ENCODE data around the gene TBC1D1.

Gene TBC1D1

DNA sequence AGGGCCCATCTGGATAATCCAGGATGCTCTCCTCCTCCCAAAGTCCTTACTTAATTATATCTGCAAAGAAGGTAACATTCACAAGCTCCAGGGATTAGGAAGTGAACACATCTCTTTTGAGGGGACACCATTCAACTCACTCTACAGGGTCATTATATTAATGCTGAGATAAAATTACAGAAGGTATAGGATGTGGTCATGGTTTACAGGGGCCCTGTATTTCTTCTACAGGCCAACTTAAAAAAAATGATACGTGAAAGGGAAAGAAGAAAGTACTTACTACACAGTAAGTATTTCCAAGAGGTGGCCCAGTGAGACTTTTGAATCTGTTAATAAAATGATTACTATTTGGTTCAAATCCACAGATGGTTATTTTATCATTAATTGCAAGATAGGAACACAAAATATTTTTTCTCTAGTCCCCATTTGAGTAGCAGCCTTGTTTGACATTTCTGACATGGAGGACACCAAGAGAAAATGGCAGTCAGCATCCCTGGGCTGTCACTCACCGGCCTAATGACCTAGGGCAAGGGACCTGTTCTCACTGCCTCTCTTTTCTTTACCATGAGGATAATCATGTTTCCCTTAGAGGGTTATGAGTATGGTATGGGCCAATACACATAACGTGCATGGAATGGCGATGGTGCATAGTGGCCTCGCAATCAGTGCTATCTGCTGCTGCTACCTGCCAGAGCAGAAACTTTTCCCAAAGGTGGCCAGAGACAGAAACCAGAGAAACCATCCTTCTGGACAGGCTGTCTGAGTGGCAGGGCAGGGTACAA, 209.8 kb downstream of the TBC1D1 start:
- no peak for DNase-seq (ENCODE audit: low read depth in 2 of 2)

DNA sequence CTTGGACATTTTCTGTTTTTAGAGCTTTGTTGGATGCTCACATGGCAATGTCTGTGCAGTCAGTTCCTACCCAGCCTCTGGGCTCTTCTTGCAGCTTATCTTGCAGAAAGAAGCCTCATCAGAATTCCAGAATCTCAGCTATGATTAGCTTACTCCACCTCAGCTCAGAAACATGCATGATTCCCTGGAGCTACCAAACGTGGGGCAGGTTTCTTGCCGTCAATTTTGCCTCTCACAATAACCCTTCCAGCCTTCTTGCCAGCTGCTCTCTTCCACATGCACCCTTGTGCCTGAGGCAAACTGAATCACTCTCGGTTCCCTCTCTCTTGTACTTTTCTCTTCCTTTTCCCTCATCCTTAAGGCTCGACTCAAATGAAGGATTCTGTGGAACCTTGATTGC, 210.7 kb downstream of the TBC1D1 start:
- DNase-seq (ENCODE audit: low read depth in 2 of 2): no peak

DNA sequence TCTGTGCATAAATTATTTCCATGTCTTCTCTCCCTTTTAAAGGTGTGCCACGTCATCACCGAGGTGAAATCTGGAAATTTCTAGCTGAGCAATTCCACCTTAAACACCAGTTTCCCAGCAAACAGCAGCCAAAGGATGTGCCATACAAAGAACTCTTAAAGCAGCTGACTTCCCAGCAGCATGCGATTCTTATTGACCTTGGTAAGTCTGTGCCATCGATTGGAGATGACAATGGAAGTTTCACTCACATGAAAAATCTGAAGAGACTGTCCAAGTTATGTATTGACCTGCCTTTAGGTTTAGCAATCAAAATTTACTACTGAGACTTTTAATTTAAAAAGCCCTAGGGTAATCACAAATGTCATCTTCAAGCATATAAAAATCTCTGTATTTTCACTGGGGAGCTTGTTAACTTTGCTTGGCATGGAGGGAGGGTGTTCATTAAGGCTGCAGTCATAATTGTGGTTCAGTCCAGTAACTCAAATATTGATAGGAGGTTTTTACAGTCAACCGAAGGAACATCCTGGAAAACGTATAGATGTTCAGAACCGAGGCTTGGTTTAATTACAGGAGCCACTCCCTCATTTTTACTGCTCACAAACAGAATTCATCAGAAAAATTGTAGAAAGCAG, 212.2 kb downstream of the TBC1D1 start:
- DNase-seq (ENCODE audit: low read depth in 2 of 2): no peak

DNA sequence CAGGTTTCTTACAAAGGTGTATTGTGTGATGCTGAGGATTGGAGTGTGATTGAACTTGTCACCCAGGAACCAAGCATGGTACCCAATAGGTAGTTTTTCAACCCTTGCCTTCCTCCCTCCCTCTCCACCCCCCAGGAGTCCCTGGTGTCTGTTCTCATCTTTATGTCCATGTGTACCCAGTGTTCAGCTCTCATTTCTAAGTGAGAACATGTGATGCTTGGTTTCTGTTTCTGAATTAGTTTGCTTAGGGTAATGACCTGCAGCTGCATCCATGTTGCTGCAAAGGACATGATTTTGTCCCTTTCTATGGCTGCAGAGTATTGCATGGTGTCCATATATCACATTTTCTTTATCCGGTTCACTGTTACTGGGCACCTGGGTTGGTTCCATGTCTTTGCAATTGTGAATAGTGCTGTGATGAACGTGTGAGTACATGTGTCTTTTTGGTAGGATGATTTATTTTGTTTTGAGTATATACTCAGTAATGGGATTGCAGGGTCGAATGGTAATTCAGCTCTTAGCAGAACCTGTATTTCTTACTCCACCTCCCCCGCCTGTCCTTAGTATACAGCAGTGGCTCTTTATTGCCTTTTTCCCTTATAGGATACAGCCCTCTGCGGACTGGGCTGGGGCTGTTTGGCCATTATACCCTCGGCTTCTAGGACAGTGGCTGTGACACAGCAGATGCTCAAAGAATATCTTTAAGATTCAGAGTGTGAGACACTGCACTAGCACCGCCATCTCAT, 214.8 kb downstream of the TBC1D1 start:
- DNase-seq (ENCODE audit: low read depth in 2 of 2): no peak

DNA sequence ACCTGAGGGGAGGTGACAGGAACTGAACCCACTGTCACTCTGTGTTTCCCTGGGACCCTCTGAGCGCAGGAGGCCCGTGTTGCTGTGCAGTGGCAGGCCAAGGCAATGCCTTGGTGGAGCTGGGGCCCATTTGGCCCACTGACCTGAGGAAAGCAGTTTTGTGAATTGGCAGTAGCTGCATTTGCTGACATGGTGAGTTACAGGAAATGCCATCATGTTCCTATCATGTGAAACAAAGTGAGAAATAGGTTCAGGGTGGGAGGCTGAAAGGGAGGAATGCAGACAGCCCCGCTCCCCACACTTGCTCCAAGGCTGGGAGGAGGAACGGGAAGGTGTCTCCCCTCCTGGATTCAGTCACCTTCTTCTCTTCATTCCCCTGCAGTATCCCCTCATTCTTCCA, 215.4 kb downstream of the TBC1D1 start:
- no peak for DNase-seq (ENCODE audit: low read depth in 2 of 2)

DNA sequence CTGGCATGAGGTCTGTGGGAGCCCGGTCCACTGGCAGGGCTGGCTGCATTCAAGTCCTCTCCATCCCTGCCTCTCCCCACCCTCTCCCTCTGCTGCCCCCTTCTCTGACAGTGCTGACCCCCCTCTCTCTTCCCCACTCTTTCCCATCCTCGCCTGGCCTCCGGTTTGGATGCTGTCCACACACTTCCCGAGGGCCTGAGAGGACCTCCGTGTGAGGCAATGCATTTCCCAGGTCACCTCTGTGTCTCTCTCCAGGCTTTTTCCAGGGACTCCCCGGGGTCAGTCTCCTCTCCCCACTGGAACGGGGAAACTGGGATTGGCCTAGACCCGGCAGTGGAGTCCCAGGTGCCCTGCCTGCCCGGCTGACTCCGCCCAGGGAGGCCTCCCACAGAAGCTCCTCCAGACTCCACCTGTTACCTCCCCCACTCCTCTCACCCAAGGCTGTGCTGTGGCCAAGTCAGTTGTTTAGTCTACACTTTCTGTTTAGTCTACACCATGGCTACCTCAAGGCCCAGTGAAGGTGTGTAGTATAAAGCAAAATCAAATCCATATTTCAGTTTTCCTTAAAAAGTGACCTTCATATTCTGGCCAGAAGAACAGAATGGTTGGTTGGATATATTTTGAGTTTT, 216.1 kb downstream of the TBC1D1 start:
- no peak for DNase-seq (ENCODE audit: low read depth in 2 of 2)

DNA sequence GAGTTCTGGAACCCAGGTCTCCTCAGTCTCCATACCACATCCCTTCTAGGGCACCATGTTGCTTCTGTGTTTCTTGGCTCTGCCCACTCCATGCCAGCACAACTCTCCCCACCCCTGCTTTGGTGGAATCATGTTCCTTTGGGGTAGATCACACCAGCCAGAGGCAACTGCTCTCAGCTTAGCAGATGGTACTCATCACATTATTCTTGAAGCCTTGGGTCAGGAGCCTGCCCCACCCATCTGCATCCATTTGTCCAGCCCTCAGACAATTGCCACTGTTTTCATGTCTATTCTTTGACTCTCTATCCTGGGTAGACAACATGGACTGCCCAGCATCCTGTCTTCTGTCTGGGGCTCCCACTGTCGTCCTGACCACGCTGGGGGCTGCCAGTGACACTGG, 216.9 kb downstream of the TBC1D1 start:
- DNase-seq (ENCODE audit: low read depth in 2 of 2): no peak

DNA sequence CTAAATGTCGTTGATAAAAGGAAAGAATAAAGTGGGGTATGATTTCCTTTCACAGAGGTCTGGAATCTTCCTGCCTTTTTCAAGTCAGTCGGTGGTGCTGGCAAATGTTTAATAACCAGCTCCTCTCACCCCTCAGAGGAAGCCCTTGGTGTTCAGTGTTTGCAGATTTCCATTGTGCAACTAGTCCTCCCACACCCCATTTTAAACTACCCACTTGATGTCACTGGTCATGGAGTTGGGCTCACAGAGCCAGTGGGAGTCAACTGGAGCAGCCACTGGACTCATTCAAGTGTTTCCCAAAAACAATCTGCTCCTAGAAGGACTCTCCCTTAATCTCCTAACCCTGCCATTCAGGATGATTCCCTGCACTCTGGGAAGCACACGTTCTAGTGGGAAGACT, 218.5 kb downstream of the TBC1D1 start:
- DNase-seq (ENCODE audit: low read depth in 2 of 2): no peak

DNA sequence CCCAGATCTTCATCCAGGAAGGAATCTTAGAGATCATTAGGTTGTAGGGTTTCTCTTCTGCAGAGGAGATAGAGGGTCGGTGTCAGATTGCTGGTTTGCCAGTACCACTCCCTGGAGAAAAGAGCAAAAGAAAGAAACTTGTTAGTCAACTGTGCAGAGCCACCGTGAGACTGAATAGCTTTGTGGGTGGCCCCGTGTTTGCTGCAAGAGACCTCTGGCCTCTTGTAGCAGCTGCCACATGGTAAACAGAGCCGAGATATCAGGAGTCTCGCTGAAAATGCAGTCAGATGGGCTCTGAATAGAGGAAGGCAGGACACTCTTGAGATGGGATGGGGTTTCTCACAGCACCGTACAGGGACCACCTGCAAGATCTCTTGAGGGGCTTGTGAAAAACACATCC, 219.0 kb downstream of the TBC1D1 start:
- no peak for DNase-seq (ENCODE audit: low read depth in 2 of 2)

DNA sequence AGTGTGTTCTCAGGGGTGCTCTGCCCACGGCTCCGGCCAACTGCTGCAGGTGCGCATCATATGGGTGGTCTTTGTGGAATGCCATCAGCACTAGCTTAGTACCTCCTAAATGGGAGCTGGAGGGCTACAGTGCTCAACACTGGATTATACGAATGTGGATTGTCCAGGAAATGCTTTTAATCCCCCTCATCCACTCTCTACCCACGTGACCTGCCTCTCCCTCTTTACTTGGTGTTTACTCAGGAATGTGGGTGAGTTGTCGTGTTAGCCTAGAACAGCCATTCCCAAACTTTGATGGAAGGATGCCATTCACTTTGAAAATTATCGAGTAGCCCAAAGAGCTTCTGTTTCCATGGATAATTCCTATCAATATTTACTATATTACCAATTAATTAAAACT, 220.1 kb downstream of the TBC1D1 start:
- DNase-seq (ENCODE audit: low read depth in 2 of 2): no peak

DNA sequence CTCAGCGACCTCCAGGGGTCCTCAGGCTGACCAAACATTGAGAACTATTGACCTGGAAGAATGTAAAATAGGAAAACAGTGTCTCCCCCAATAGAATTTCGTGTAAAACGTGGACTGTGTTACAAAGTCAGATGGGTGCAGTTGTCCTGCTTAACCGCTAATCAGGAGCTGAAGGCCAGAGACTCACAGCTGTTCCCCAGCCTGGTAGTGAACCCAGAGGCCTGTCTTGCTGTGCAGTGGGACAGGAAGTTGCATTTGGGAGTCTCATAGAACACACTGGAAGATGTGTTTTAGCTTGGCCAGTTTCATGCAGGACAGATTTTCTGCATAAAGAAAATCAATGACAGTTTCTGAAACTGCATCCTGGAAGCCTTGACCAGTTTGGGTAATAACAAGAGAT, 220.8 kb downstream of the TBC1D1 start:
- no peak for DNase-seq (ENCODE audit: low read depth in 2 of 2)

DNA sequence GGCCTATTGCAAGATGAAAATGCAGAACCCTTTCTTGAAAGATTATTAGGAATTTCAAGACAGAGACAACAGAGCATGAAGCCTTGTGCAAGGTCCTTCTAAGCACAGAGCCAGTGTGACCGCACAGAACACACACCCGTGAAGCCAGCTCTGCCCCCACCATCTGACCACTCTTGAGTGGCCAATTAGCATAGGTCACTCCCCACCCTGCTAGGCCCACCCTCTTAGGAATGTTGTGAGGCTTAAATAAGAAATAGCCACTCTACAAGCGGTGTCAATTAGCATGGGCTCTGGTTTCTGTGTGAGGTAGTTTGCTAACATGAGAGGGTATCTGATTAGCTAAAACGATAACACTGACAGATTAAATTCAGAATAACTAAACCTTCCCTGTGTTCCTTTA, 222.2 kb downstream of the TBC1D1 start:
- DNase-seq (ENCODE audit: low read depth in 2 of 2): no peak

DNA sequence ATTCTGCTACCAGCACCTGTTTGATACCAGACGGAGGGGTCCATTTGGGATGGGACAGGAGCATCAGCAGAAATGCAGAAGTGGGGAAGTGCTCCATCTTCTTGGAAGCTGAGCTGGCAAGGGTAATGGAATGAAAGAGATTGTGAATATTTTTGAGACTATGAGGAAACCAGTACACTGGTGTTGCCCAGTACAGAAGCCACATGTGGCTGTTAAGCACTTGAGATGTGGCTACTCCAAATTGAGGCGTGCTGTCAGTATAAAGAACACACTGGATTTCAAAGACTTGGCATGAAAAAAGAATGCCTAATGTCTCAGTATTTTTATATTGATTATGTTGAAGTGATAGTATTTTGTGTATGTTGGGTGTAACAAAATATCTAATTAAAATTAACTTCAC, 222.7 kb downstream of the TBC1D1 start:
- no peak for DNase-seq (ENCODE audit: low read depth in 2 of 2)

DNA sequence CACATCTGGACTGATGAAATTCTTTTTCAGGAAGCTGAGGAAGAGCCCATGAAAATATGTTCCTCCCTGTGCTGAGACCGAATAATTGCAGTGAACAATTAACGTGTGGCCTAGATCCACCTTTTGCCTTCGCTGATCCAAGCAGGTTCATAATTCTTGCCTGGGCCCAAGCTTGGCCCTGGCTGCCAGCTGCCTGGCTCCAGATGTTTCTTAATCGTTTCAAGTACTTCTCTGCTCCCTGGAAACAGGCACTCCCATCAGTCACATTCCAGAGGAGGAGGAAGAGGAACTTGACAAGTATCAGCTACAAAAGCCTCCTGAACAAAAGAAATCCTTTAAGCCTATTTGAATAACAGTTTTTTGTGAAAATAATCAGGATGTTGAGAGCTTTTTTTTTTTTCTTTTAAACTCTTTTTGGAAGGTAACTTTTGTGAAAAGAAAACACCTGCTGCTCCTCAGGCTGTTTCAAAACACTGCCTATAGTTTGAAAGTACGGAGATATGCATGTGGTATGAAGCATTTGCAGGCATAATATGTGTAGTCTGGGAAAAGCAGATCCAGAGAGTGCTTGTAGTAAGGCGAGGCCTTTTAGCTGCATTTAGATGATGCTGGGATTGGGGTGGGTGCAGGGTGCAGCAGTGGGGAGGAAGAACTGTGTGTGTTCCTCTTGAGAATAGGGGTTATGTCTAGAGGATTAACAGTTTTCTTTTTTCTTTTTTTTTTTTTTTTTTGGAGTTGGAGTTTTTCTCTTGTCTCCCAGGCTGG, 223.7 kb downstream of the TBC1D1 start:
- DNase-seq (ENCODE audit: low read depth in 2 of 2): no peak

DNA sequence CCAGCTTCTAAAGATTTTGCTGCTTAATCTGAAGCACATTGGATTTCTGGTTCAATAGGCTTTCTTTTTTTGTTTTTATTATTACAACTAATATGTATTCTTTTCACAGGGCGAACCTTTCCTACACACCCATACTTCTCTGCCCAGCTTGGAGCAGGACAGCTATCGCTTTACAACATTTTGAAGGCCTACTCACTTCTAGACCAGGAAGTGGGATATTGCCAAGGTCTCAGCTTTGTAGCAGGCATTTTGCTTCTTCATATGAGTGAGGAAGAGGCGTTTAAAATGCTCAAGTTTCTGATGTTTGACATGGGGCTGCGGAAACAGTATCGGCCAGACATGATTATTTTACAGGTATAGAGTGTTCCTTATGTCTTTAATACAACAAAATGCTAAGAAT, 224.7 kb downstream of the TBC1D1 start:
- DNase-seq (ENCODE audit: low read depth in 2 of 2): no peak

DNA sequence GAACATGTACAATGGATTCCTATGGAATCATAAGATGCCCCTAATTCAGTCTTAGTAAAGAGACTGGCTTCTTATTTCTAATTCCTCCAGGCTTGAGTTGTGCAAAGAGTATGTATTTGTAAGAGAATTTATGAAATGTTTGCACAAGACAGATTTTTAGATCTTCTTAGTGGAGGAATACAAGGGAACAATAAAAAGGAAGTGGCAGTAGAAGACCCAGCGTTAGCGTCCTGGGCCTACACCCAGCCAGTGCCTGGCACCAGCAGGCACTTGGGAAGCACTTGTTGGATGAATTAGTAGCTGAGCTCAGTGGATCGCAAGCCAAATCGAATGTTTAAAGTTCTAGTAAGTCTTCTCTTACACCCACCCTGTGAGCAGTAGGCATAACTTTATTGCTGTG, 226.7 kb downstream of the TBC1D1 start:
- DNase-seq (ENCODE audit: low read depth in 2 of 2): no peak

DNA sequence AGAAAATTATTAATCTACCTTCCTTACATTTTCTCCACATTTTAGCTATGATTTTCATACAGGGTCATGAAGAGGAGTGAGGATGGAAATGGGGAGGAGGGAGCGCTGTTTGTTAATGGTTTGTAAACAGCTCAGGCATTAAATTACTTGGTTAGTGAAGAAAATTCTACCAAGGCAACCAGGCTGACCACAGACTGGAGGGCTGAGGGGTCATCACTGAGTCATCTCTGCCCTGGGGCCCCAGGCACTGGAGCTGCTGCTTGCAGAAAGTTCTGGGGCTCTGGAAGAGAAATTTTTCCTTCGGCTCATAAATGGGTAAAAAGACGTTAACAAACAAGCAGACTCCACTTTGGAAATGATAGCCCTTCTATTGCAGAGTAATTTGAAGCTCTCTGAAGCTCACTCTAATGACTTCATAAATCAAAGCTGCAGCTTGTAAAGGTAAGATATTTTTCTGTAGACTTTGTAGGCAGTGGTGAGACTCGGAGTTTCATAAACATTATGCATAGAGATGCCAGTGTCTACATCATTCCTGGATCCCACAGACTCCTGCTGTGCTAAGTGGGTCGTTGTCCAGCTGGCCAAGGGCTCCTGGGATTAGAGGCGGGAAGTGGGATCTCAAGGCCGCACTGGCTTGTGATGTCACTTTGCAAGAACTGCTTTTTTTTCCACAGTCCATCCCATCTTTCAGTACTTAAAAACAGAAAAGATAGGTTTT, 228.9 kb downstream of the TBC1D1 start:
- no peak for DNase-seq (ENCODE audit: low read depth in 2 of 2)

DNA sequence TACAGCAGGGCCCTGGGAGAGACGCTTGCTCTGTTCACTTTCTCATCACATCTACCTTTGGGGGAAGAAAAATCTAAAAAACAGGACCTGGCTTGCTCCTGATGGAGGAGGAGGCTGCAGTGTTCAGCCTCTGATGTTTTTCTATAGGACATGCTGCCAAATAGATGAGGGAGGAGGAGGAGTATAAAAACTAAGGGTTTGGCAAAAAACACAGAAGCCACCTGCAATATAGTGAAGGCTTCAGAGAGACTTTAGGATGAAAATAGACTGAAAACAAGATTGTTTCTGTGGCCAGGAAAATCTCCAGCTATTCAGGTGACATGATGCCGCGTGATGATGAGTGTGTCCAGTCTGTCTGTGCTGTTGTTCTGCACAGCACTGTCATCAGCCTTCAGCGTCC, 229.9 kb downstream of the TBC1D1 start:
- no peak for DNase-seq (ENCODE audit: low read depth in 2 of 2)

DNA sequence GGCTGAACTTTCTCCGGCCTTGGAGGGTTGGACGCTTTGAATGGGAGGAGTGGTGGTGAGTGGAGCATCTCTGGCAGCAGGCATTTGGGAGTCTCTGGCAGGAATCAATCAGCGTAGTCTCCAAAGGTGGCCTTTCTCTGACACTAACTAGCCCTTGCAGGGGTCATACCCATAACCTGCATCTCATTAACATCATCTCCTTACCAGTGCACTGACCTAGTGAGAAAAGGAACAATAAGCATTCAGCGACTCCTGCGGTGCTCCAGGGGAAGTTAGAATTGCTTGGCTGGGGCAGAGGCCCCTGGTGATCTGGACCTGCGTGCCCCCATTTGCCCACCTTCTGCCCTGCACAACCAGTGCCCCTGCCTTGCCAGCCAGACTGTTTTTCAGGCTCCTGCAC, 231.2 kb downstream of the TBC1D1 start:
- DNase-seq (ENCODE audit: low read depth in 2 of 2): no peak

DNA sequence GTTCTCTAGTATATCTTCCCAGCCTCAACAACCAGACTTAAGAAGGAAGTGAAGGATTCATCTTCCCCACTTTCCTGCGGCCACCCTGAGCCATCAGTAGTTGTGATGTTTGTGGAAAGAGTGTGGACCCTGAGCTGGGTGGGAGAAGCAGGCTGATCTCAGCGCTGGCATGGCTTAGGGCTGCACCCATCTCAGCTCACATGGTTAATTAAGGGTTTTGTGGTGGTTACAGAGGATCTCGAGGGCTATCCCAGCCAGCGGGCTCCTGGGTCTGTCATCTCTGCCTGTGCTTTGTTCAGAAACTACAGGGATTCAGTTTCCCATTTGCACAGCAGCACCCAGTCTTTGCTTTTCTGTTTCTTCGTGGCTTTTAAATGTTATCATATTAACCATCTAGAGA, 232.7 kb downstream of the TBC1D1 start:
- DNase-seq (ENCODE audit: low read depth in 2 of 2): no peak

DNA sequence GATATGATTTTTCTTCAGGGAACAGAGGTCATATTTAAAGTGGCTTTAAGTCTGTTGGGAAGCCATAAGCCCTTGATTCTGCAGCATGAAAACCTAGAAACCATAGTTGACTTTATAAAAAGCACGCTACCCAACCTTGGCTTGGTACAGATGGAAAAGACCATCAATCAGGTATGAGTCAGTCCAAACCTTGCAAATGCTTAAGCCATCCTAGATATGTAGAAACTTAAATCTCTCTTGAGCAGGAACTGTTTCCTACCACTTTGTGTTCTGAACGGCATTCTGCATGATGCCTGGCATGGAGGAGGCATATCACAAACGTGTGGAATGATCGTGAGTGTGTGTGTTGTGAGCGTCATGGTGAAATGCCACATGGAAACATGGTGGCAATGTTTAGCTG, 234.1 kb downstream of the TBC1D1 start:
- DNase-seq (ENCODE audit: low read depth in 2 of 2): no peak
